Medulla oblongata (tissue), 1 donor: Measurements from ENCODE around the gene FOXP1.

Experiments used
- DNase-seq: peaks from one replicate; pipeline ENCODE4 v3.0.0-alpha.2; 2015; ENCODE audit errors: extremely low spot score

Gene FOXP1

GRCh38 chr3:71078723-71079525 lies 504.6 kb downstream of the FOXP1 start:
- no peak for DNase-seq

GRCh38 chr3:71078199-71078598 lies 505.3 kb downstream of the FOXP1 start:
- no peak for DNase-seq

- DNase-seq = no peak
Measured at GRCh38 chr3:71077070-71077469, 506.5 kb downstream of the FOXP1 start.

GRCh38 chr3:71076361-71077002 lies 507.0 kb downstream of the FOXP1 start:
- DNase-seq = no peak

GRCh38 chr3:71075494-71075893 lies 508.0 kb downstream of the FOXP1 start:
- DNase-seq = no peak

- no peak for DNase-seq
Measured at GRCh38 chr3:71074423-71074822, 509.1 kb downstream of the FOXP1 start.

- DNase-seq = no peak
Measured at GRCh38 chr3:71072986-71073385, 510.5 kb downstream of the FOXP1 start.

- no peak for DNase-seq
Measured at GRCh38 chr3:71072287-71072686, 511.2 kb downstream of the FOXP1 start.

- DNase-seq = no peak
Measured at GRCh38 chr3:71070497-71071463, 512.7 kb downstream of the FOXP1 start.

- DNase-seq = peak; percentile 79
Measured at GRCh38 chr3:71069797-71070196, 513.7 kb downstream of the FOXP1 start.

GRCh38 chr3:71067977-71068654 lies 515.4 kb downstream of the FOXP1 start:
- DNase-seq = no peak

GRCh38 chr3:71066849-71067261 lies 516.7 kb downstream of the FOXP1 start:
- DNase-seq = no peak

- no peak for DNase-seq
Measured at GRCh38 chr3:71066356-71066755, 517.2 kb downstream of the FOXP1 start.

- DNase-seq = no peak
Measured at GRCh38 chr3:71065764-71066013, 517.8 kb downstream of the FOXP1 start.

- DNase-seq = no peak
Measured at GRCh38 chr3:71064956-71065763, 518.4 kb downstream of the FOXP1 start.

GRCh38 chr3:71064291-71064955 lies 519.1 kb downstream of the FOXP1 start:
- peak; percentile 59 for DNase-seq

GRCh38 chr3:71063773-71064290 lies 519.7 kb downstream of the FOXP1 start:
- DNase-seq = peak; percentile 59

GRCh38 chr3:71062952-71063772 lies 520.4 kb downstream of the FOXP1 start:
- no peak for DNase-seq
